ENCODE measurements around the gene PROSER2.

GRCh38 chr10:11797847-11798633 lies 25.1 kb upstream of the PROSER2 start:
- TF ChIP-seq POLR2A (IDR thresholded peaks at IDR 0.05) (no peak), CTCF (IDR thresholded peaks at IDR 0.05) (no peak)

All from body of pancreas (tissue), 4 donors.